GM23338 (cell line): ENCODE measurements around the gene C1orf115. TPM values are rescaled to one million over a fixed set of nuclear protein-coding genes. Genes with fewer than 3 reads are reported as not detected.

Source experiments
- ATAC-seq: fragments of 200-7000 bp; cut with Tn5 transposase; 3 replicates; pipeline ENCODE4 v1.9.1; 2020
- DNase-seq: peaks from one replicate; pipeline ENCODE4 v3.0.0-alpha.2; 2015; ENCODE audit warnings: low spot score
- H2AFZ ChIP-seq: fragments of 200-600 bp; sonication (generic); 2 replicates; pipeline ENCODE4 v1.8.0; 2016; ENCODE audit warnings: antibody characterized with exemption, mild to moderate bottlenecking, moderate library complexity
- H3F3A ChIP-seq: fragments of 200-600 bp; sonication (generic); replicated peaks from 2 replicates; pipeline ENCODE4 v1.8.0; 2017; ENCODE audit warnings: antibody characterized with exemption, mixed run types, low read depth
- H3K27ac ChIP-seq: fragments of 200-600 bp; sonication (generic); 2 replicates; pipeline ENCODE4 v1.6.1; 2016; ENCODE audit warnings: low read depth
- H3K27me3 ChIP-seq: fragments of 200-600 bp; sonication (generic); 2 replicates; pipeline ENCODE4 v1.8.0; 2016; ENCODE audit warnings: mild to moderate bottlenecking, mixed run types, moderate library complexity; ENCODE audit not compliant: insufficient read depth
- H3K36me3 ChIP-seq: fragments of 200-600 bp; sonication (generic); 2 replicates; pipeline ENCODE4 v1.8.0; 2016; ENCODE audit warnings: mild to moderate bottlenecking; ENCODE audit not compliant: insufficient read depth
- H3K4me1 ChIP-seq: fragments of 200-600 bp; sonication (generic); 2 replicates; pipeline ENCODE4 v1.8.0; 2016; ENCODE audit warnings: mild to moderate bottlenecking, moderate library complexity; ENCODE audit not compliant: insufficient read depth
- H3K4me2 ChIP-seq: fragments of 200-600 bp; sonication (generic); 2 replicates; pipeline ENCODE4 v1.7.1; 2017; ENCODE audit warnings: mixed run types
- H3K4me3 ChIP-seq: fragments of 200-600 bp; sonication (generic); 2 replicates; pipeline ENCODE4 v1.6.1; 2016; ENCODE audit warnings: mixed run types
- H3K79me2 ChIP-seq: fragments of 200-600 bp; sonication (generic); replicated peaks from 2 replicates; pipeline ENCODE4 v1.8.0; 2017; ENCODE audit warnings: mild to moderate bottlenecking; ENCODE audit not compliant: insufficient read depth
- H3K9me2 ChIP-seq: fragments of 200-600 bp; sonication (generic); 2 replicates; pipeline ENCODE4 v1.8.0; 2017; ENCODE audit not compliant: insufficient read depth
- H4K20me1 ChIP-seq: fragments of 200-600 bp; sonication (generic); replicated peaks from 2 replicates; pipeline ENCODE4 v1.8.0; 2017; ENCODE audit warnings: mild to moderate bottlenecking; ENCODE audit not compliant: insufficient read depth
- H3K27ac Mint-ChIP-seq: 2 replicates; pipeline ENCODE4 v1.8.0; 2020; ENCODE audit warnings: inconsistent platforms, mild to moderate bottlenecking, moderate library complexity, mixed read lengths
- H3K27me3 Mint-ChIP-seq: 3 replicates; pipeline ENCODE4 v1.8.0; 2022; ENCODE audit warnings: low read depth, mild to moderate bottlenecking, moderate library complexity, mixed read lengths, inconsistent platforms; ENCODE audit not compliant: insufficient read depth, poor library complexity
- H3K36me3 Mint-ChIP-seq: 3 replicates; pipeline ENCODE4 v1.8.0; 2021; ENCODE audit warnings: low read depth, mild to moderate bottlenecking, inconsistent platforms, moderate library complexity, mixed read lengths
- H3K4me1 Mint-ChIP-seq: 3 replicates; pipeline ENCODE4 v1.8.0; 2020; ENCODE audit warnings: mild to moderate bottlenecking, inconsistent platforms, mixed read lengths
- H3K4me3 Mint-ChIP-seq: 3 replicates; pipeline ENCODE4 v1.8.0; 2021; ENCODE audit warnings: moderate library complexity, mild to moderate bottlenecking, inconsistent platforms, mixed read lengths
- H3K9me3 Mint-ChIP-seq: 3 replicates; pipeline ENCODE4 v1.8.0; 2020; ENCODE audit warnings: moderate library complexity, mild to moderate bottlenecking, inconsistent platforms, mixed read lengths
- CREB1 ChIP-seq: fragments of 250-450 bp; sonication (Bioruptor Pico); IDR thresholded peaks from 2 replicates; pipeline ENCODE4 v1.5.0; 2020; ENCODE audit warnings: low read depth, mild to moderate bottlenecking, moderate library complexity
- EZH2 ChIP-seq: fragments of 200-600 bp; sonication (generic); IDR thresholded peaks from one replicate; pipeline ENCODE4 v1.8.0; 2017; ENCODE audit warnings: antibody characterized with exemption, mild to moderate bottlenecking, low read depth; ENCODE audit not compliant: unreplicated experiment
- EZH2phosphoT487 ChIP-seq: fragments of 200-600 bp; sonication (generic); IDR thresholded peaks from one replicate; pipeline ENCODE4 v1.8.1; 2018; ENCODE audit warnings: antibody characterized with exemption; ENCODE audit not compliant: unreplicated experiment
- ZNF114 ChIP-seq: fragments of 250-450 bp; sonication (Bioruptor Pico); IDR thresholded peaks from 2 replicates; pipeline ENCODE4 v1.5.0; 2020; ENCODE audit warnings: mild to moderate bottlenecking, moderate library complexity
- ZNF331 ChIP-seq: fragments of 250-450 bp; sonication (Bioruptor Pico); IDR thresholded peaks from 2 replicates; pipeline ENCODE4 v1.5.0; 2020; ENCODE audit warnings: low read depth, mild to moderate bottlenecking, moderate library complexity
- polyA plus RNA-seq: library from polyadenylated mRNA; unstranded; fragments of >200 nt; fragmentation: Nextera tagmentation; extraction: Ambion mirVana; gene quantifications from 2 replicates; pipeline ENCODE4 v1.2.1, GENCODE V29; 2016
- total RNA-seq: library from RNA; depleted of rRNA; stranded (reverse); fragments of >200 nt; shearing (Covaris generic); gene quantifications from 2 replicates; pipeline ENCODE4 v1.2.3, GENCODE V29; 2014
- TF ChIP-seq, protein P1 (sequence below): IDR thresholded peaks from one replicate; pipeline ENCODE4 v1.6.1; 2018; ENCODE audit warnings: antibody characterized with exemption; ENCODE audit not compliant: unreplicated experiment
- TF ChIP-seq, protein P2 (sequence below): IDR thresholded peaks from 2 replicates; pipeline ENCODE4 v1.6.1; 2016; ENCODE audit warnings: antibody characterized with exemption
- TF ChIP-seq, protein P3 (sequence below): fragments of 250-450 bp; sonication (Bioruptor Pico); IDR thresholded peaks from 2 replicates; pipeline ENCODE4 v1.5.0; 2020; ENCODE audit warnings: mild to moderate bottlenecking, moderate library complexity

The C1orf115 gene
- total and polyA plus RNA-seq, 2 experiments from 2014 or later = 2.5 to 6.0 TPM

DNA sequence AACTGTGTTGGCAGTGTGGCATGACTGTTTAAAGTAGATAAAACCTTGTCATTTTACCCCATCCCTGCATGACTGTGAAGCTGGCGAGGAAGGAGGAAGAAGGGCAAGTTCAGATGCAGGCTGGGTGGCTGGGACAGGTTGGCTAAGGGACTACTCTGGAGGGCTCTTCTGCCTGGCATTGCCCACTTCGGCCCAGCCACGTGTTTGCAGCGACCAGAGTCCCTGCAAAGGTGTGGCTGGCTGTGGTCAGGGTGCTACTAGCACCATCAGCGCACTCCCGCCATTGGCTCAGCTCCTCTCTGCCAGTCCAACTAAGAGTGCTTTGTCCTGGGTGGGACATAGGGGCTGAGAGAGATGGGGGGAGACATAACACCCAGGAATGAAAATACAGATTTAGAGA lies 7.2 kb downstream of the C1orf115 start (continued):
- TF ChIP-seq, protein P1, sequence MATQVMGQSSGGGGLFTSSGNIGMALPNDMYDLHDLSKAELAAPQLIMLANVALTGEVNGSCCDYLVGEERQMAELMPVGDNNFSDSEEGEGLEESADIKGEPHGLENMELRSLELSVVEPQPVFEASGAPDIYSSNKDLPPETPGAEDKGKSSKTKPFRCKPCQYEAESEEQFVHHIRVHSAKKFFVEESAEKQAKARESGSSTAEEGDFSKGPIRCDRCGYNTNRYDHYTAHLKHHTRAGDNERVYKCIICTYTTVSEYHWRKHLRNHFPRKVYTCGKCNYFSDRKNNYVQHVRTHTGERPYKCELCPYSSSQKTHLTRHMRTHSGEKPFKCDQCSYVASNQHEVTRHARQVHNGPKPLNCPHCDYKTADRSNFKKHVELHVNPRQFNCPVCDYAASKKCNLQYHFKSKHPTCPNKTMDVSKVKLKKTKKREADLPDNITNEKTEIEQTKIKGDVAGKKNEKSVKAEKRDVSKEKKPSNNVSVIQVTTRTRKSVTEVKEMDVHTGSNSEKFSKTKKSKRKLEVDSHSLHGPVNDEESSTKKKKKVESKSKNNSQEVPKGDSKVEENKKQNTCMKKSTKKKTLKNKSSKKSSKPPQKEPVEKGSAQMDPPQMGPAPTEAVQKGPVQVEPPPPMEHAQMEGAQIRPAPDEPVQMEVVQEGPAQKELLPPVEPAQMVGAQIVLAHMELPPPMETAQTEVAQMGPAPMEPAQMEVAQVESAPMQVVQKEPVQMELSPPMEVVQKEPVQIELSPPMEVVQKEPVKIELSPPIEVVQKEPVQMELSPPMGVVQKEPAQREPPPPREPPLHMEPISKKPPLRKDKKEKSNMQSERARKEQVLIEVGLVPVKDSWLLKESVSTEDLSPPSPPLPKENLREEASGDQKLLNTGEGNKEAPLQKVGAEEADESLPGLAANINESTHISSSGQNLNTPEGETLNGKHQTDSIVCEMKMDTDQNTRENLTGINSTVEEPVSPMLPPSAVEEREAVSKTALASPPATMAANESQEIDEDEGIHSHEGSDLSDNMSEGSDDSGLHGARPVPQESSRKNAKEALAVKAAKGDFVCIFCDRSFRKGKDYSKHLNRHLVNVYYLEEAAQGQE = no peak
- no peak for TF ChIP-seq EZH2phosphoT487

DNA sequence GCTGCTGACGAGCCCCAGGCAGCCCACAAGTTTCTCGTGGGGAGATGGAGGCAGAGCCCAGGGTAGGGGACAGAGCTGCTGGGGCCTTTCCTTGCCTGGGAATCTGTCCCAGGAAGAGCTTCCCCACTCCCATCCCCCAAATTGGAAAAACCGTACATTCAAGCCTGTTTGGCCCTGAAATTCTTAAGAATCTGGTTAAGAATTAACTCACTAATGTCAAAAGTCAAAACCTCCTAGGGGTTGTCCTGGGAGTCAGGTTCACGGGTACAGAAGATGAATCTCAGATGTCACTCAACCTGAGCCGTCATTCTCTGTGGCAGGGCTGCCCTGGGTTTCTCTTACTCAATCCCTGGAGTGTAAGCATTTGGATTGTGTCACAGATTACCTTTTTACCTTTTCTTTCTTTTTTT lies 8.4 kb downstream of the C1orf115 start:
- Histone ChIP-seq H3K27me3 (no peaks in the 10 kb centered on the region), H3K27ac (no peak overlapping the region), H3K4me3 (no peak overlapping the region), H3K79me2 (no peaks in the 10 kb centered on the region), H2AFZ (no peak overlapping the region), H3F3A (no peaks in the 10 kb centered on the region), H4K20me1 (no peaks in the 10 kb centered on the region), H3K9me2 (peaks cover 11% of the 10 kb centered on the region; the same call in 1 of the 2 replicates), H3K36me3 (no peaks in the 10 kb centered on the region), H3K4me2 (no peak overlapping the region), H3K4me1 (0 out of 2 replicates have a peak, but pooled peaks cover 10% of the 10 kb centered on the region)
- DNase-seq (no peak), ATAC-seq (no peak)
- Mint-ChIP-seq H3K4me3 (no peak overlapping the region), H3K27me3 (no peaks in the 10 kb centered on the region), H3K9me3 (no peaks in the 10 kb centered on the region), H3K4me1 (peaks cover 28% of the 10 kb centered on the region), H3K36me3 (peaks cover 3% of the 10 kb centered on the region; the same call in 1 of the 3 replicates), H3K27ac (no peak overlapping the region)
- TF ChIP-seq ZNF114 (CRISPR knock-in tag) (no peak), ZNF331 (CRISPR knock-in tag) (no peak), EZH2phosphoT487 (no peak), CREB1 (no peak), EZH2 (no peak)
- TF ChIP-seq, protein P2, sequence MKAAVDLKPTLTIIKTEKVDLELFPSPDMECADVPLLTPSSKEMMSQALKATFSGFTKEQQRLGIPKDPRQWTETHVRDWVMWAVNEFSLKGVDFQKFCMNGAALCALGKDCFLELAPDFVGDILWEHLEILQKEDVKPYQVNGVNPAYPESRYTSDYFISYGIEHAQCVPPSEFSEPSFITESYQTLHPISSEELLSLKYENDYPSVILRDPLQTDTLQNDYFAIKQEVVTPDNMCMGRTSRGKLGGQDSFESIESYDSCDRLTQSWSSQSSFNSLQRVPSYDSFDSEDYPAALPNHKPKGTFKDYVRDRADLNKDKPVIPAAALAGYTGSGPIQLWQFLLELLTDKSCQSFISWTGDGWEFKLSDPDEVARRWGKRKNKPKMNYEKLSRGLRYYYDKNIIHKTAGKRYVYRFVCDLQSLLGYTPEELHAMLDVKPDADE = no peak
- TF ChIP-seq, protein P3, sequence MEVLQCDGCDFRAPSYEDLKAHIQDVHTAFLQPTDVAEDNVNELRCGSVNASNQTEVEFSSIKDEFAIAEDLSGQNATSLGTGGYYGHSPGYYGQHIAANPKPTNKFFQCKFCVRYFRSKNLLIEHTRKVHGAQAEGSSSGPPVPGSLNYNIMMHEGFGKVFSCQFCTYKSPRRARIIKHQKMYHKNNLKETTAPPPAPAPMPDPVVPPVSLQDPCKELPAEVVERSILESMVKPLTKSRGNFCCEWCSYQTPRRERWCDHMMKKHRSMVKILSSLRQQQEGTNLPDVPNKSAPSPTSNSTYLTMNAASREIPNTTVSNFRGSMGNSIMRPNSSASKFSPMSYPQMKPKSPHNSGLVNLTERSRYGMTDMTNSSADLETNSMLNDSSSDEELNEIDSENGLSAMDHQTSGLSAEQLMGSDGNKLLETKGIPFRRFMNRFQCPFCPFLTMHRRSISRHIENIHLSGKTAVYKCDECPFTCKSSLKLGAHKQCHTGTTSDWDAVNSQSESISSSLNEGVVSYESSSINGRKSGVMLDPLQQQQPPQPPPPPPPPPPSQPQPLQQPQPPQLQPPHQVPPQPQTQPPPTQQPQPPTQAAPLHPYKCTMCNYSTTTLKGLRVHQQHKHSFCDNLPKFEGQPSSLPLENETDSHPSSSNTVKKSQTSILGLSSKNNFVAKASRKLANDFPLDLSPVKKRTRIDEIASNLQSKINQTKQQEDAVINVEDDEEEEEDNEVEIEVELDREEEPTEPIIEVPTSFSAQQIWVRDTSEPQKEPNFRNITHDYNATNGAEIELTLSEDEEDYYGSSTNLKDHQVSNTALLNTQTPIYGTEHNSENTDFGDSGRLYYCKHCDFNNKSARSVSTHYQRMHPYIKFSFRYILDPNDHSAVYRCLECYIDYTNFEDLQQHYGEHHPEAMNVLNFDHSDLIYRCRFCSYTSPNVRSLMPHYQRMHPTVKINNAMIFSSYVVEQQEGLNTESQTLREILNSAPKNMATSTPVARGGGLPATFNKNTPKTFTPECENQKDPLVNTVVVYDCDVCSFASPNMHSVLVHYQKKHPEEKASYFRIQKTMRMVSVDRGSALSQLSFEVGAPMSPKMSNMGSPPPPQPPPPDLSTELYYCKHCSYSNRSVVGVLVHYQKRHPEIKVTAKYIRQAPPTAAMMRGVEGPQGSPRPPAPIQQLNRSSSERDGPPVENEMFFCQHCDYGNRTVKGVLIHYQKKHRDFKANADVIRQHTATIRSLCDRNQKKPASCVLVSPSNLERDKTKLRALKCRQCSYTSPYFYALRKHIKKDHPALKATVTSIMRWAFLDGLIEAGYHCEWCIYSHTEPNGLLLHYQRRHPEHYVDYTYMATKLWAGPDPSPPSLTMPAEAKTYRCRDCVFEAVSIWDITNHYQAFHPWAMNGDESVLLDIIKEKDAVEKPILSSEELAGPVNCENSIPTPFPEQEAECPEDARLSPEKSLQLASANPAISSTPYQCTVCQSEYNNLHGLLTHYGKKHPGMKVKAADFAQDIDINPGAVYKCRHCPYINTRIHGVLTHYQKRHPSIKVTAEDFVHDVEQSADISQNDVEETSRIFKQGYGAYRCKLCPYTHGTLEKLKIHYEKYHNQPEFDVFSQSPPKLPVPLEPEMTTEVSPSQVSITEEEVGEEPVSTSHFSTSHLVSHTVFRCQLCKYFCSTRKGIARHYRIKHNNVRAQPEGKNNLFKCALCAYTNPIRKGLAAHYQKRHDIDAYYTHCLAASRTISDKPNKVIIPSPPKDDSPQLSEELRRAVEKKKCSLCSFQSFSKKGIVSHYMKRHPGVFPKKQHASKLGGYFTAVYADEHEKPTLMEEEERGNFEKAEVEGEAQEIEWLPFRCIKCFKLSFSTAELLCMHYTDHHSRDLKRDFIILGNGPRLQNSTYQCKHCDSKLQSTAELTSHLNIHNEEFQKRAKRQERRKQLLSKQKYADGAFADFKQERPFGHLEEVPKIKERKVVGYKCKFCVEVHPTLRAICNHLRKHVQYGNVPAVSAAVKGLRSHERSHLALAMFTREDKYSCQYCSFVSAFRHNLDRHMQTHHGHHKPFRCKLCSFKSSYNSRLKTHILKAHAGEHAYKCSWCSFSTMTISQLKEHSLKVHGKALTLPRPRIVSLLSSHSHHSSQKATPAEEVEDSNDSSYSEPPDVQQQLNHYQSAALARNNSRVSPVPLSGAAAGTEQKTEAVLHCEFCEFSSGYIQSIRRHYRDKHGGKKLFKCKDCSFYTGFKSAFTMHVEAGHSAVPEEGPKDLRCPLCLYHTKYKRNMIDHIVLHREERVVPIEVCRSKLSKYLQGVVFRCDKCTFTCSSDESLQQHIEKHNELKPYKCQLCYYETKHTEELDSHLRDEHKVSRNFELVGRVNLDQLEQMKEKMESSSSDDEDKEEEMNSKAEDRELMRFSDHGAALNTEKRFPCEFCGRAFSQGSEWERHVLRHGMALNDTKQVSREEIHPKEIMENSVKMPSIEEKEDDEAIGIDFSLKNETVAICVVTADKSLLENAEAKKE (CRISPR knock-in tag) = no peak
- TF ChIP-seq, protein P1 = no peak
